Heart left ventricle (tissue), 13 donors: ENCODE measurements around the gene CCDC77.

Source experiments
- POLR2A ChIP-seq, 2 donors: fragments of 450-650 bp; IDR thresholded peaks; one replicate each; pipeline ENCODE4 v1.6.1; 2017; ENCODE audit warnings: antibody characterized with exemption in 2 of 2, mild to moderate bottlenecking in 2 of 2, moderate library complexity in 2 of 2
- TF ChIP-seq, protein P1 (sequence below), 12 donors: fragments of 200-600 bp; sonication (generic) in 4 of 12; IDR thresholded peaks; one replicate each; pipeline versions ENCODE4 v1.5.0 to v1.8.0; 2018 to 2022; ENCODE audit warnings: antibody characterized with exemption in 12 of 12, mild to moderate bottlenecking in 5 of 12
- donor health status: ischemic (EF 13 %, LVEDD 7.1; RV severe dilation, severe dysfunction).
- donor health status: DM: no; HTN: yes; CAD: no.
- donor health status: DM: no; HTN: no; CAD: no.
- donor health status: ischemic (EF 25% LVEDD 6.9; RV normal size, moderate dysfunction).
- donor health status: ischemic (EF 25% LVEDD 5.7; RV mildly dilated, moderate dysfunction).
- donor health status: ischemic (EF 35%, LVEDD 5.7; RV mildly dilated, moderate dysfunction).
- donor health status: nonischemic (EF 11% LVEDD 7.7; RV severe dilation, severe dysfunction).
- donor health status: DM: yes; HTN: yes; CAD: no.
- donor health status: PGD.
- donor health status: ischemic (EF 29% LVEDD 5.4; RV normal size, mild dysfunction).
- donor health status: nonischemic (EF 23%, LVEDD 6.1; RV moderate dilation, normal function).

DNA sequence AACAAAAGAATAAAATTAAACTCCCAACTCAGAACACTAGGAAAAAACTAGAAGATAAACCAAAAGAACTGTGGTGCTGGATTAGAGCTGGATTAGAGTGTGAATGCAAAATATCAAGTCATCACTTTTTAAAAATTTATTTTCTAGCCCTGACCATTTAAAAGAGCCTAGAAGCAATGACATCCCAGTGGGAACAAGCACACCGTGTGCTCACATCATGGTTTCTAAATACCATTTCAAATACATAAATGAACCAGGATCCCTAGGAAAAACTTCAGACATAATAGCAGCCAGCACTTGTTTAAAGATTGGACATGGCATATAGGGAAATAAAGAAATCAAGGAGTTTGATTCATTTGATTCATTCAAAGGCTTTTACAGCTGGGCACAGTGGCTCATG, 42.4 kb upstream of the CCDC77 start:
- TF ChIP-seq, protein P1, sequence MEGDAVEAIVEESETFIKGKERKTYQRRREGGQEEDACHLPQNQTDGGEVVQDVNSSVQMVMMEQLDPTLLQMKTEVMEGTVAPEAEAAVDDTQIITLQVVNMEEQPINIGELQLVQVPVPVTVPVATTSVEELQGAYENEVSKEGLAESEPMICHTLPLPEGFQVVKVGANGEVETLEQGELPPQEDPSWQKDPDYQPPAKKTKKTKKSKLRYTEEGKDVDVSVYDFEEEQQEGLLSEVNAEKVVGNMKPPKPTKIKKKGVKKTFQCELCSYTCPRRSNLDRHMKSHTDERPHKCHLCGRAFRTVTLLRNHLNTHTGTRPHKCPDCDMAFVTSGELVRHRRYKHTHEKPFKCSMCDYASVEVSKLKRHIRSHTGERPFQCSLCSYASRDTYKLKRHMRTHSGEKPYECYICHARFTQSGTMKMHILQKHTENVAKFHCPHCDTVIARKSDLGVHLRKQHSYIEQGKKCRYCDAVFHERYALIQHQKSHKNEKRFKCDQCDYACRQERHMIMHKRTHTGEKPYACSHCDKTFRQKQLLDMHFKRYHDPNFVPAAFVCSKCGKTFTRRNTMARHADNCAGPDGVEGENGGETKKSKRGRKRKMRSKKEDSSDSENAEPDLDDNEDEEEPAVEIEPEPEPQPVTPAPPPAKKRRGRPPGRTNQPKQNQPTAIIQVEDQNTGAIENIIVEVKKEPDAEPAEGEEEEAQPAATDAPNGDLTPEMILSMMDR (IDR thresholded peaks at IDR 0.05), result no peak
- no peak for TF ChIP-seq POLR2A (IDR thresholded peaks at IDR 0.05)
